Stimulated activated CD8-positive, alpha-beta memory T cell treated with anti-CD3 and anti-CD28 coated beads, Interleukin-12 subunit alpha, Interleukin-12 subunit beta, amount 100 ng/mL, for 24 hours (primary cell): ENCODE data around the gene SLC39A11.
"Not testable (repeated sequence)": the region's sequence is repeated elsewhere in the genome, so short reads cannot be mapped to it uniquely, and the experiment has no call there.

Experiments used
- DNase-seq: peaks from one replicate; pipeline ENCODE4 v3.0.0-alpha.2; 2020; ENCODE audit errors: extremely low read depth

SLC39A11 gene

GRCh38 chr17:72947475-72947874, 145.0 kb downstream of the SLC39A11 start:
- no peak for DNase-seq

GRCh38 chr17:72946696-72947095, 145.8 kb downstream of the SLC39A11 start:
- no peak for DNase-seq

GRCh38 chr17:72946156-72946555, 146.3 kb downstream of the SLC39A11 start:
- DNase-seq: no peak

- DNase-seq: no peak
These were observed 147.0 kb downstream of the SLC39A11 start for GRCh38 chr17:72945473-72945872.

- DNase-seq: no peak
These were observed 148.4 kb downstream of the SLC39A11 start for GRCh38 chr17:72943826-72944689.

GRCh38 chr17:72942579-72942978, 149.9 kb downstream of the SLC39A11 start:
- DNase-seq: no peak

- no peak for DNase-seq
These were observed 152.0 kb downstream of the SLC39A11 start for GRCh38 chr17:72940496-72940895.

- DNase-seq: no peak
These were observed 154.0 kb downstream of the SLC39A11 start for GRCh38 chr17:72938482-72938881.

- no peak for DNase-seq
These were observed 154.8 kb downstream of the SLC39A11 start for GRCh38 chr17:72937707-72938106.

GRCh38 chr17:72937254-72937653, 155.2 kb downstream of the SLC39A11 start:
- not testable (repeated sequence) for DNase-seq

- DNase-seq: no peak
These were observed 156.5 kb downstream of the SLC39A11 start for GRCh38 chr17:72935984-72936383.

- no peak for DNase-seq
These were observed 157.6 kb downstream of the SLC39A11 start for GRCh38 chr17:72934927-72935326.

- no peak for DNase-seq
These were observed 160.9 kb downstream of the SLC39A11 start for GRCh38 chr17:72931635-72932034.

- no peak for DNase-seq
These were observed 161.3 kb downstream of the SLC39A11 start for GRCh38 chr17:72931163-72931562.

- no peak for DNase-seq
These were observed 162.5 kb downstream of the SLC39A11 start for GRCh38 chr17:72930031-72930430.

- no peak for DNase-seq
These were observed 163.9 kb downstream of the SLC39A11 start for GRCh38 chr17:72928454-72929136.

GRCh38 chr17:72927760-72928159, 164.7 kb downstream of the SLC39A11 start:
- DNase-seq: no peak

GRCh38 chr17:72927146-72927545, 165.3 kb downstream of the SLC39A11 start:
- no peak for DNase-seq

GRCh38 chr17:72926171-72926570, 166.3 kb downstream of the SLC39A11 start:
- no peak for DNase-seq

GRCh38 chr17:72924196-72924595, 168.3 kb downstream of the SLC39A11 start:
- no peak for DNase-seq

- DNase-seq: no peak
These were observed 170.3 kb downstream of the SLC39A11 start for GRCh38 chr17:72922219-72922618.

- DNase-seq: no peak
These were observed 171.0 kb downstream of the SLC39A11 start for GRCh38 chr17:72921347-72922054.
